Stimulated activated CD4-positive, alpha-beta T cell treated with anti-CD3 and anti-CD28 coated beads, Interleukin-2, amount 100 ng/mL, for 4 hours (primary cell): ENCODE results near the gene DIP2C.

Experiments used
- DNase-seq: peaks from one replicate; pipeline ENCODE4 v3.0.0-alpha.2; 2020; ENCODE audit warnings: low read depth

Gene DIP2C

GRCh38 chr10:389261-389790 lies 300.1 kb downstream of the DIP2C start:
- no peak for DNase-seq

GRCh38 chr10:388661-389045 lies 300.8 kb downstream of the DIP2C start:
- no peak for DNase-seq

- no peak for DNase-seq
Observed at GRCh38 chr10:387909-388660, 301.4 kb downstream of the DIP2C start.

DNA sequence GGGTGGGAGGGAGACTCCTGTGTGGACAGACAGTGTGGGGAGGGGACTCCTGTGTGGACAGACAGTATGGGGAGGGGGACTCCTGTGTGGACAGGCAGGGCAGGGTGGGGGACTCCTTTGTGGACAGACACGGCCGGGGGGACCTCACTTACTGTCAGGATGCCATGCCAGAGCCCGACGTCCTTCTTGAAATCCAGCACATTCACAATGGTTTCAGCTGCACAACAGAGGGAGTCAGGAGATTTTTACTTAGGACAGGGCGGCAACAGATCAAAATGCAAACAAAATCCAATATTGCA lies 301.9 kb downstream of the DIP2C start:
- no peak for DNase-seq

DNA sequence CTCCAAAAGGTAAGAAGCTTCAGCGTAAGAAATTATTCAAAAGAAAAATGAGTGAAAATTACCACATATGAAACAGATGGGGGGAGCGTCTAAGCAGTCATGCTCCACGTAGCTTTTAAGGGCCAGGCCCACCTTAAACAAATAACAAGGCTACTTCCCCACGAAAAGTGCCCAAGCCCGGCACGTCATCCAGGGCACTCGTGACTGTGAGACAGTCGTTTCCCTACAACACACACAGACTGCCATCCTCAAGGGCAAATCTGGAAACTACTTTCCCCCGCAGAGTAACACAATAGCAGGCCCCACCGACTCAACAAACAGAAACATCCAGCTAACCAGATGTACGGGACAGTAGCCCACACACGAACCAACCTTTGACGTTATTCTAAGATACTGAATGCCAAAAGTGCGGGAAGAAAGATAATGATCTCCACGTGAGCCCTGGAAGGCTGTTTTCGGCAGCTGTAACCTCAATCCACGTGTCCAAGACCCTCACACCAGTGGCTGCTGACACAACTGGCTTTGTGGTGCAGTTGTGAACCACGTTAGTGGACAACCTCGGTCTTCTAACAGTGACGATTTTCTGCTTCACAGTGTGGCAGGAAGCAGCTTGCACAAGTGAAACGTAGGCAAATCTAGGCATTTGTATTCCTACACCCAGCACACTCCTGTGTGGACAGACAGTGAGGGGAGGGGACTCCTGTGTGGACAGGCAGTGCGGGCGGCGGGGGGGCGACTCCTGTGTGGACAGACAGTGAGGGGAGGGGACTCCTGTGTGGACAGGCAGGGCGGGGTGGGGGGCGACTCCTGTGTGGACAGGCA lies 302.5 kb downstream of the DIP2C start:
- DNase-seq, result no peak

GRCh38 chr10:385571-386300 lies 303.7 kb downstream of the DIP2C start:
- DNase-seq, result no peak

GRCh38 chr10:384538-385305 lies 304.7 kb downstream of the DIP2C start:
- DNase-seq, result no peak

GRCh38 chr10:383519-383918 lies 305.9 kb downstream of the DIP2C start:
- DNase-seq, result no peak

- DNase-seq, result no peak
Observed at GRCh38 chr10:381805-382204, 307.7 kb downstream of the DIP2C start.

- no peak for DNase-seq
Observed at GRCh38 chr10:381346-381745, 308.1 kb downstream of the DIP2C start.

DNA sequence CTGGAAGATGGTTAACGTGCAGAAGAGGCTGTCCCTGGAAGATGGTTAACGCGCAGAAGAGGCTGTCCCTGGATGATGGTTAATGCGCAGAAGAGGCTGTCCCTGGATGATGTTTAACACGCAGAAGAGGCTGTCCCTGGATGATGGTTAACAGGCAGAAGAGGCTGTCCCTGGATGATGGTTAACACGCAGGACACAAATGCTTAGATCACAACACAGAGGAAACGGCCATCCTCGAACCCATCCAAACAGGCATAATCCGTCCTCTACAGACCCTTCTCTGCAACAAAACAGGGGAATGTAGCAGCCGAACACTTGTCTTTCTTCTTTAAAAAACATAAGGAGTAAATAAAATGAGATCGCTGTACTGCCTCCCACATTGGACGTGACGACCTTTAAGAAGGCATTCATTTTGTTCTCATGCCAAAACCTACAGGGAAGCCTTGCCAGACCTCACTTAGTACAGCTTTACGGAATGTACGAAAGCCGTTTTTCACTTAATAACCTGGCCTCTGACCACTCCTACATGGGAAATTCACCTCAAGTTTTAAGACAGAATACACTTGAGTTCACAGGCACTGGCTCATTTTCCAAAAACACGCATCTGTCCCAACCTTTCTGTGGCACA lies 309.0 kb downstream of the DIP2C start:
- no peak for DNase-seq

DNA sequence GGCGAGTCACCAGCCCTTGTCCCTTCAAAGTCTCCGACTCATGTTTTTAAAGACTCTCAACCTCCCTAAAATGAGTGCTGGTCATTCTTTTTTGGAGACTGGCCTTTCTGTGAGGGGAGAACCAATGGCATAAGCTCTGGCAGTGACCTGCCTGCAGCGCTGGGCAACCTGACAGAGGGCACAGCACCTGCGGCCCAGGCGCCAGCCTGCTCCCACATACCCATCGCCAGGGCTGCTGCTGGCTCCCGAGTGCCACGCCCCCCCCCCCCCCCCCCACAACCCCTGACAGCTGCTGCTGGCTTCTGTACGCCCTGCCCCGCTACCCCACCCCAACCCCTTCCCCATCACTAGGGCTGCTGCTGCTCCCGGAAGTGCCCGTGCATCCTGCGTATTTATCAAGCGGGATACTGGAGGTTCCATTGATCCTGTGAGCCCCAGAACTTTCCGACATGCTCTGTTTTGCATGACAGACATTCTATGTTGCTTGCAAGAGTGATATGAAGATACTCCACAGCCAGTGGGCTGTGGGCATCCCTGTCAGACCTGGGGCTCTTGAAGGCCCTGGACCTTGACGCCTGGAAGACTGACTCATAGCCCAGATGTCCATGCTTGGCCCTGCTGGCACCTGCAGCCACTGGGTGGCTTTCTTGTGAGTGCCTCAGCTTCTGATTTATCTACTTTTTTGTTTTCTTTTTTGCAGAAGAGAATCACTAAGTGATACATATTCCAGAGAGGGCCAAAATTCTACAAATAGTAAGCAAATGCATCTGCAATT lies 310.4 kb downstream of the DIP2C start:
- no peak for DNase-seq

DNA sequence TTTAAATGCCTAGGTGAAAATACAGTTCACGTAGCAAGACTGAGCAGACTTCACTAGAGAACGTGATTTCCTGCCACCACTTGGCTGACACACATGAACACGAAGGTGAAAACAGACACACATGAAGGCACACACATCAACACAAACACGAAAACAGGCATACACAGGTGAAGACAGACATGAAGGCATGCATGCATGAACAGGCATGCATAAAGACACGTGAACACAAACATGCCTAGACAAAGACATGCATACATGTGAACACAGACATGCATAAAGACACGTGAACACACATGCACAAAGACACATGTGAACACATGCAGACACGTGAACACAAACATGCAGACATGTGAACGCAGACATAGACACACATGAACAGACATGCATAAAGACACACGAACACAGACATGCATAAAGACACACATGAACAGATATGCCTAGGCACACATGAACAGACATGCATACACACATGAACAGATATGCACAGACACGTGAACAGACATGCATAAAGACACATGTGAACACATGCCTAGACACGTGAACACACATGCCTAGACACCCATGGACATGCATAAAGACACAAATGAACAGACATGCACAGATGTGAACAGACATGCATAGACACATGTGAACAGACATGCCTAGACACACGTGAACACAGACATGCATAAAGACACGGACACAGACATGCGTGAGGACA lies 311.1 kb downstream of the DIP2C start:
- DNase-seq, result no peak

GRCh38 chr10:377228-377627 lies 312.2 kb downstream of the DIP2C start:
- no peak for DNase-seq

GRCh38 chr10:375815-376505 lies 313.5 kb downstream of the DIP2C start:
- DNase-seq, result no peak

DNA sequence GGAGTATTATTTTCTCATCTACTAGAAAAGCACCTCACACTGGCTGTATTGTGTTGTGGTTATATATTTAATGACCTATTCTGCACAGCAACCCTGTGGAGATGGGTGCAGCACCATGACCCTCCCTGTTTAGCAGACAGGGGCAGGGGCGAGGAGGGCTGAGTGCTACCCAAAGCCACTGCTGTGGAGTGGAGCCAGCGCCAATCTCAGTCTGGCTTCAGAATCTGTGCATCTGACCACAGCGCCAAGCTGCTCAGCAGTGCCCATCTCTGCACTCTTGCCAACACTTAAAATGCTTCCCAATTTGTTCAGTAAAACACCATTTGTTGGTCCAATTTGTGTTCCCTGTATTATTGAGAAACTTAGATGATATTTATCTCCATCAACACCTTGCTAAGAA lies 315.1 kb downstream of the DIP2C start:
- no peak for DNase-seq

- DNase-seq, result no peak
Observed at GRCh38 chr10:373526-374309, 315.8 kb downstream of the DIP2C start.

DNA sequence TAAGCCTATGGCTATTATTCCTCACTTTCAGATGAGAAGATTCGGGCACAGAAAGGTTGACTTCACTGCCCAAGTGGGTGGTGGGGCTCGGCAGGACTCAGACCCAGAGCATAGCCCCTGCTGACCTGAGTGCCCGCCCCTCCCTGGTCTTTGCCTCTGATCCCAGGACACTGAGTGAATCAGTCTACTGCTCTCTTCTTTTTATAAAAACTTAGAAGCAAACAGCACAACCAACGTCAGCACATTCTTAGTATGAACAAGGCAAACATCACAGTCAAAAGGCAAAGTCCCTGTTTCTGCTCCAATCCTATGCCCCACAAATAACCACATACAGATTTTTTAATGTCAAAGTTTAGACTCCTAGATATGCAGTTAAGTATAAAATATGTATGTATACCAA lies 316.5 kb downstream of the DIP2C start:
- no peak for DNase-seq

- no peak for DNase-seq
Observed at GRCh38 chr10:372566-372965, 316.9 kb downstream of the DIP2C start.
